ENCODE data around the gene EMP2.
"Not testable (repeated sequence)": the region's sequence is repeated elsewhere in the genome, so short reads cannot be mapped to it uniquely, and the experiment has no call there.

Gene EMP2

GRCh38 chr16:10519929-10520868 is 60.2 kb downstream of the EMP2 start:
- no peak for DNase-seq

DNA sequence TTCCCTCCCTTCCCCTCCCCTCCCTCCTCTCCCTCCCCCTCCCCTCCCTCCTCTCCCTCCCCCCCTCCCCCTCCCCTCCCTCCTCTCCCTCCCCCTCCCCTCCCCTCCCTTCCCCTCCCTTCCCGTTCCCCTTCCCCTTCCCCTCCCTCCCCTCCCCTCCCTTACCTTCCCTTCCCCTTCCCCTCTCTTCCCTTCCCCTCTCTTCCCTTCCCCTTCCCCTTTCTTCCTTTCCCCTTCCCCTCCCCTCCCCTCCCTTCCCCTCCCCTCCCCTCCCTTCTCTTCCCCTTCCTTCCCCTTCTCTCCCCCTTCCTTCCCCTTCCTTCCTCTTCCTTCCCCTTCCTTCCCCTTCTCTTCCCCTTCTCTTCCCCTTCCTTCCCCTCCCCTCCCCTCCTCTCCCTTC is 61.1 kb downstream of the EMP2 start:
- DNase-seq, result no peak

- no peak for DNase-seq
These were observed 61.8 kb downstream of the EMP2 start for GRCh38 chr16:10518479-10519041.

DNA sequence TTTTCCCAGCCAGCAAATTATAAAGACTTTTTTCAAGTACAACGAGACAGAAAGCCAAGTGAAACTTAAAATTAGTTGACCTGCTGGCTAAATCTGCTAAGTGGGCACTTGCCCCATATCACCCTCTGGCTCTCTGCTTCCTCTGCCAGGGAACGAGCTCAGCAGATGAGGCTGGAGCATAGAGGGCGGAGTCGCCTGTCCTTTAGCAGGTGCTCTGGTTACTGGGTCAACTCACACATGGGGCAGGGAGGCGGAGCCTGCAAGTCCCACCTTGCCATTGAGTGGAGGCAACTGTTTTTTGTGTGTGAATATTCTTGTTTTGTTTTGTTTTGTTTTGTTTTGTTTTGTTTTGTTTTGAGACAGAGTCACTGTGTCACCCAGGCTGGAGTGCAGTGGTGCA is 62.5 kb downstream of the EMP2 start:
- DNase-seq, result no peak

- peak; percentile 60 for DNase-seq
These were observed 65.9 kb downstream of the EMP2 start for GRCh38 chr16:10514369-10515055.

DNA sequence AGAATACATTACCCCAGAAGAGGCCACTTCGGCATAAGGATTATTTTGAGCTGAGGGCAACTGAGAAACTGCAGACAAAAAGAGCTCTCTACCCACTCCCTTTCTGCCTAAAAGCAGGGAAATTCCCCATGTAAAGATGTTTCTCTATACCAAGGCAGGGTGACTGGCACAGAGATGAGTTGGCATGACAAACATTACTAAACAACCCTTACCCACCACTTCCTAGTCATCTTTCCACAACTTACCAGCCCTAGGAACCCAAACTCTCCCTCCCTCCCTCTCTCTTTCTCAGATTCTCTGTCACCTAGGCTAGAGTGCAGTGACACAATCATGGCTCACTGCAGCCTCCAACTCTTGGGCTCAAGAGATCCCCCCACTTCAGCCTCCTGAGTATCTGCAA is 68.6 kb downstream of the EMP2 start:
- DNase-seq, result no peak

GRCh38 chr16:10510279-10510678 is 70.1 kb downstream of the EMP2 start:
- no peak for DNase-seq

DNA sequence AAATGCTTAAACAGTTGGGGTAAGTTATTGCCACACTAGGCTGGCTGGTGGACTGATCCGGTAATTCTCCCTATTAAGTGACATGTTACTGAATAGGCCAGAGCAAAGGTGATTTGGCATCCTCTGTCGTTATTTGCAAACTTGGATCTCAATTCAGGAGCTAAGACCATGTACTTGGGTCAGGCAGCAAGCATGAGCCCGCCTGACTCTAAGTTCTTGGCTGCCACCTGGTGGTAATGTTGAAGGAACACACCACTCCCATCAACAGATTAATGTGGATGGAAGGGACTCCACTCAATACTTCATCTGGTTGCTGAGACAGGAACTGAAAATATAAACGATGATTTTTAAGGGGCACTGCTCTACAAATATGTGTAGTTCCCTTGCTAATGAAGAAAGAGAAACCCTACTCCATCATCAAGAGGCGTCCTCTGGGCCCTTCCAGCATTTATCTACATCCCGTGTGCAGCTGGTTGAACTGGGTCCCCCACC is 70.8 kb downstream of the EMP2 start:
- DNase-seq, result peak; percentile 77

GRCh38 chr16:10505286-10505685 is 75.1 kb downstream of the EMP2 start:
- not testable (repeated sequence) for DNase-seq

GRCh38 chr16:10504404-10504885 is 76.0 kb downstream of the EMP2 start:
- DNase-seq, result no peak

DNA sequence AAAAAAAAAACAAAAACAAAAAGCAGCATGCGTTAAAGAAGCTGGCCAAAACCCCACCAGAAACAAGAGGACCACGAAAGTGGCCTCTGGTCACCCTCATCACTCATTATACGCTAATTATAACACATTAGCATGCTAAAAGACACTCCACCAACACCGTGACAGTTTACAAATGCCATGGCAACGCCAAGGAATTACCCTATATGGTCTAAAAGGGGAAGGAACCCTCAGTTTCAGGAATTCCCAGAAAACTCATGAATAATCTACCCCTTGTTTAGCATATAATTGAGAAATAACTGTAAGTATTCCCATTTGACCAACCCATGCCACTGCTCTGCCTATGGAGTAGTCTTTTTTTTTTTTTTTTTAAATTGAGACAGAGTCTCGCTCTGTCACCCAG is 77.6 kb downstream of the EMP2 start:
- no peak for DNase-seq

GRCh38 chr16:10501016-10501607 is 79.3 kb downstream of the EMP2 start:
- DNase-seq, result no peak

- no peak for DNase-seq
These were observed 79.8 kb downstream of the EMP2 start for GRCh38 chr16:10500582-10500981.

- DNase-seq, result no peak
These were observed 83.0 kb downstream of the EMP2 start for GRCh38 chr16:10497132-10498101.

DNA sequence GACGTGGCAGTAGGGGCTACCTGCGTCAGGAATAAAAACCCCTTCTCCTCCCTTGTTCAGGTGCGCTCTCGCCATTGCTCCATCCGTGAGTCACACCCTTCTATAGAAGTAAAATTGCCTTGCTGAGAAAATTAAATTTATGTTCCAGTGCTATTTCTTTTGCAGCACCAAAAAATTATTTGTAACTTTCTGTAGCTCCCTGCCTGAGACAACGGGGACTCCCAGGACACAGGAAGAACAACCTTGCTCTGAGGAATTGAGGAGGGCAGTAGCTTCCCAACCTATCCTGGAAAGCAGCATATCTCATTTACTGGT is 85.4 kb downstream of the EMP2 start:
- no peak for DNase-seq

- DNase-seq, result no peak
These were observed 85.9 kb downstream of the EMP2 start for GRCh38 chr16:10494343-10495030.

DNA sequence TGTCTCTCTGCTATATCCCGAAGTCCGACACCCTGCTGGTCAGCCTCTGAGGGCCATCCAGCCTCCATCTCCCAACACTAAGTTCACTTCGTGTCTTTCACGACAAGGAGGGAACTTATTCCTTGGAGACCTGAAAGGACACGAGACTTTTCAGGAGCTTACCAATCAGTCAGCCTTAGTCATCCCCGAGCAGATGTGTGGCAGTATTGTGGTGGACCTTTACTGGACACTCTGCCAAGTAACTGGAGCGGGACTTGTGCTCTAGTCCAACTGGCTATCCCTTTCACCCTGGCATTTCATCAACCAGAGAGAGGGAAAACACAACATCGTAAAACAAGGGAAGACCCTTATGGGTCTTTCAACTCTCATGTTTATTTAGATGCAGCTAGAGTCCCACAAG is 87.1 kb downstream of the EMP2 start:
- DNase-seq, result no peak

DNA sequence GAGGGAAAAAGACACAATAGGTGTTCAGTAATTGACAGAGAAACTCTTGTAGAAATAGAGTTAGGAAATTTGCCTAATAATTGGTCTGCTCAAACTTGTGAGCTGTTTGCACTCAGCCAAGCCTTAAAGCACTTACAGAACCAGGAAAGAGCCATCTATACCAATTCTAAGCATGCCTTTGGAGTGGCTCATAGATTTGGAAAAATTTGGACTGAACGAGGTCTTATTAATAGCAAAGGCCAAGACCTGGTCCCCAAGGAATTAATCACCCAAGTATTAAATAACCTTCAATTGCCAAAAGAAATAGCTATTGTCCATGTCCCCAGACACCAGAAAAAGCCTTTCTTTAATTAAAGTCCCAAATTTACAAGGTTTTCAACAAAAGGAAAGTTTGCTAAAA is 90.3 kb downstream of the EMP2 start:
- DNase-seq, result no peak

GRCh38 chr16:10485698-10486382 is 94.6 kb downstream of the EMP2 start:
- DNase-seq, result no peak

- DNase-seq, result no peak
These were observed 95.2 kb downstream of the EMP2 start for GRCh38 chr16:10485159-10485558.

DNA sequence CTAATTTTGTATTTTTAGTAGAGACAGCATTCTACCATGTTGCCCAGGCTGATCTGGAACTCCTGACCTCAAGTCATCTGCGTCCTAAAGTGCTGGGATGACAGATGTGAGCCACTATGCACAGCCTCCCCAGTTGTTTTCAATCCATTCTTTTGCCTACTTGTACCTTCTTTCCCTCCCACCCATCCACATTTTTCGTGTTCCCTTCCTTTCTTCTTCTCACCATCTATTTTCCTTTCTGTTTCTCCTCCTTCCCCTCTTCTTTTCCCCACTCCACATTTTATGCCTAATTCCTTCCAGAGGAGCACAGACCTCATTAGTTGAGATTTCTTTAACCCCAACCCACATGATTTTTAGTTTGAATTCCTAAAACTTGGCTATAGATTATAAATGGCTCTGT is 100.2 kb downstream of the EMP2 start:
- no peak for DNase-seq

Data from CD4-positive, alpha-beta T cell treated with Interleukin-21 for 1 hour (primary cell).